Measurements from ENCODE around the gene DDIT4L. TPM values are rescaled to one million over a fixed set of nuclear protein-coding genes. Genes with fewer than 3 reads are reported as not detected.

Gene DDIT4L
- total and polyA plus RNA-seq, 2 donors (not counting 3 experiments of a cell fraction or from before 2014, with no cell fraction given) = 0.73 to 2.0 TPM

DNA sequence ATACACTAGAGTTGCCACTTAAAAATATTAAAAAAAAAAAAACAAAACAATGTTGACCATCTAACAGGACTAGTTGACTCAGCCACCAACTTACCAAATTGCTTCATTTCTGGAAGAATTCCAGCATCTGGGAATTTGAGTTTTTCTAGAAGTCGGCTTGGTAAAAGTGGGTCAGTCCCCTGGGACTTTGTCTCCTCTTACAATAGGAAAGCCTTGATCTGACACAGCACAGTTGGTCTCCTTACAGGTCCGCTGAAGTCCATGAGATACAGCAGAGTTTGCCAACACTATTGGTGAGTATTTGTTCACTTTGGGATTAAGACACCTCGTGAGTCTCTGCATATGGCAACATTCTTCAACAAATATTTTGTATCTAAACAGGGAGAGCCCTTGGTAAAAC, 18.2 kb upstream of the DDIT4L start:
- no peaks in the 10 kb centered on the region for H3K79me2 ChIP-seq (ENCODE audit: control insufficient read depth, insufficient read depth, low read length)
- no peaks in the 10 kb centered on the region for H3K9me1 ChIP-seq (replicated peaks; ENCODE audit: control insufficient read depth, extremely low read depth, insufficient read depth, low read length)
- no peaks in the 10 kb centered on the region for H3K36me3 ChIP-seq (ENCODE audit: control insufficient read depth in 2 of 2, extremely low read depth in 1 of 2, insufficient read depth in 2 of 2, low read length in 2 of 2)
- H3K4me1 ChIP-seq (ENCODE audit: control insufficient read depth, extremely low read depth, insufficient read depth, low read length) = no peaks in the 10 kb centered on the region
- H3K27me3 ChIP-seq (ENCODE audit: control insufficient read depth in 2 of 2, insufficient read depth in 2 of 2, low read length in 2 of 2) = no peaks in the 10 kb centered on the region
- FAIRE-seq = no peak
- POLR2A ChIA-PET = no interaction called here
- H3K4me2 ChIP-seq (ENCODE audit: insufficient read depth, low read length) = no peak overlapping the region
- no peak overlapping the region for H3K4me3 ChIP-seq (replicated peaks in 1 of 3; ENCODE audit: insufficient read depth in 1 of 3, low read depth in 1 of 3, low read length in 3 of 3)
- BruUV-seq (replicated peaks) = no TSS peak
- H4K20me1 ChIP-seq (replicated peaks; ENCODE audit: control insufficient read depth, extremely low read depth, insufficient read depth, low read length) = no peaks in the 10 kb centered on the region
- no peak for TF ChIP-seq POLR2A (IDR thresholded peaks at IDR 0.05; ENCODE audit: low read depth, low read length)
- no peak for TF ChIP-seq POLR2AphosphoS5 (IDR thresholded peaks at IDR 0.05; ENCODE audit: insufficient read depth, low read depth, low read length)
- TF ChIP-seq CTCF (IDR thresholded peaks at IDR 0.05; ENCODE audit: extremely low read depth in 1 of 2, insufficient read depth in 1 of 2, low read depth in 1 of 2, low read length in 2 of 2) = no peak
- TF ChIP-seq JUN (IDR thresholded peaks at IDR 0.05; ENCODE audit: borderline replicate concordance, insufficient read depth, insufficient read length, low read depth) = no peak
- TF ChIP-seq GATA2 (IDR thresholded peaks at IDR 0.05; ENCODE audit: insufficient read depth, insufficient read length, low read depth, low read length) = no peak
- DNase-seq (ENCODE audit: low read depth, low spot score) = no peak
- dilution Hi-C loops (cut with MboI; ENCODE audit: extremely low pct_ligation_motif_present, low sequenced_read_pairs) (no loop called here), intact Hi-C loops (cut with micrococcal nuclease) (no loop called here)
- no peak overlapping the region for H2AFZ ChIP-seq (ENCODE audit: low read depth, low read length)
- CTCF ChIA-PET = no interaction called here
- H3K27ac ChIP-seq (ENCODE audit: insufficient read depth, low read depth, low read length) = no peak overlapping the region
- H3K9ac ChIP-seq (replicated peaks; ENCODE audit: extremely low read depth, insufficient read depth, low read length) = no peak overlapping the region
- H3K9me3 ChIP-seq (replicated peaks; ENCODE audit: control insufficient read depth, insufficient read depth, low read length) = no peaks in the 10 kb centered on the region

GRCh38 chr4:100206850-100207249, 16.6 kb upstream of the DDIT4L start:
- no peaks in the 10 kb centered on the region for H3K9me1 ChIP-seq (replicated peaks; ENCODE audit: control insufficient read depth, extremely low read depth, insufficient read depth, low read length)
- ChIA-PET CTCF (no interaction called here), POLR2A (no interaction called here)
- BruUV-seq (replicated peaks) = no TSS peak
- no peak overlapping the region for H3K9ac ChIP-seq (replicated peaks; ENCODE audit: extremely low read depth, insufficient read depth, low read length)
- dilution Hi-C loops (cut with MboI; ENCODE audit: extremely low pct_ligation_motif_present, low sequenced_read_pairs) = no loop called here
- no peak overlapping the region for H3K27ac ChIP-seq (ENCODE audit: insufficient read depth, low read depth, low read length)
- no peaks in the 10 kb centered on the region for H3K79me2 ChIP-seq (ENCODE audit: control insufficient read depth, insufficient read depth, low read length)
- TF ChIP-seq MYC (IDR thresholded peaks at IDR 0.05; ENCODE audit: low read depth, low read length) (no peak), GATA2 (IDR thresholded peaks at IDR 0.05; ENCODE audit: insufficient read depth, insufficient read length, low read depth, low read length) (no peak), MAX (IDR thresholded peaks at IDR 0.05; ENCODE audit: insufficient read depth, insufficient read length) (no peak), POLR2AphosphoS5 (IDR thresholded peaks at IDR 0.05; ENCODE audit: insufficient read depth, low read depth, low read length) (no peak), EZH2 (IDR thresholded peaks at IDR 0.05; ENCODE audit: borderline replicate concordance, low read depth, low read length, severe bottlenecking) (no peak), POLR2A (IDR thresholded peaks at IDR 0.05; ENCODE audit: low read depth, low read length) (no peak), JUN (IDR thresholded peaks at IDR 0.05; ENCODE audit: borderline replicate concordance, insufficient read depth, insufficient read length, low read depth) (no peak), FOS (IDR thresholded peaks at IDR 0.05; ENCODE audit: borderline replicate concordance, insufficient read depth, low read length) (no peak)
- no peaks in the 10 kb centered on the region for H3K9me3 ChIP-seq (replicated peaks; ENCODE audit: control insufficient read depth, insufficient read depth, low read length)
- intact Hi-C loops (cut with micrococcal nuclease) = no loop called here
- no peak for FAIRE-seq
- H3K4me1 ChIP-seq (ENCODE audit: control insufficient read depth, extremely low read depth, insufficient read depth, low read length) = no peaks in the 10 kb centered on the region
- H3K36me3 ChIP-seq (ENCODE audit: control insufficient read depth in 2 of 2, extremely low read depth in 1 of 2, insufficient read depth in 2 of 2, low read length in 2 of 2) = no peaks in the 10 kb centered on the region
- H3K4me2 ChIP-seq (ENCODE audit: insufficient read depth, low read length) = no peak overlapping the region
- DNase-seq (ENCODE audit: low read depth, low spot score) = no peak
- no peaks in the 10 kb centered on the region for H4K20me1 ChIP-seq (replicated peaks; ENCODE audit: control insufficient read depth, extremely low read depth, insufficient read depth, low read length)
- H3K4me3 ChIP-seq (replicated peaks in 1 of 3; ENCODE audit: insufficient read depth in 1 of 3, low read depth in 1 of 3, low read length in 3 of 3) = no peak overlapping the region
- no peak overlapping the region for H2AFZ ChIP-seq (ENCODE audit: low read depth, low read length)
- H3K27me3 ChIP-seq (ENCODE audit: control insufficient read depth in 2 of 2, insufficient read depth in 2 of 2, low read length in 2 of 2) = no peaks in the 10 kb centered on the region

Measured in endothelial cell of umbilical vein (primary cell).